ENCODE results near the gene CYRIA.

GRCh38 chr2:16656784-16657391 is 8.7 kb downstream of the CYRIA start:
- no peak for TF ChIP-seq CTCF (IDR thresholded peaks at IDR 0.05)
- TF ChIP-seq POLR2A (IDR thresholded peaks at IDR 0.05), result no peak
